SJCRH30 (cell line): ENCODE measurements around the gene ATRNL1. TPM values are rescaled to one million over a fixed set of nuclear protein-coding genes. Genes with fewer than 3 reads are reported as not detected.

ENCODE experiments used
- DNase-seq, 2 experiments: peaks; one replicate each; pipeline ENCODE4 v3.0.0-alpha.2; 2015 to 2020
- H3K27ac ChIP-seq: fragments of 250-450 bp; sonication (Bioruptor Pico); 2 replicates; pipeline ENCODE4 v1.5.1; 2020; ENCODE audit warnings: mild to moderate bottlenecking, moderate library complexity
- H3K27me3 ChIP-seq: fragments of 250-450 bp; sonication (Bioruptor Pico); 2 replicates; pipeline ENCODE4 v1.5.1; 2020; ENCODE audit warnings: mild to moderate bottlenecking, moderate library complexity
- H3K36me3 ChIP-seq: fragments of 250-450 bp; sonication (Bioruptor Pico); 2 replicates; pipeline ENCODE4 v1.5.1; 2020; ENCODE audit warnings: mild to moderate bottlenecking, moderate library complexity
- H3K4me1 ChIP-seq: fragments of 250-450 bp; sonication (Bioruptor Pico); 2 replicates; pipeline ENCODE4 v1.5.1; 2020; ENCODE audit warnings: mild to moderate bottlenecking, moderate library complexity
- H3K4me3 ChIP-seq: fragments of 250-450 bp; sonication (Bioruptor Pico); 2 replicates; pipeline ENCODE4 v1.5.1; 2020; ENCODE audit warnings: mild to moderate bottlenecking, moderate library complexity
- H3K9me3 ChIP-seq: fragments of 250-450 bp; sonication (Bioruptor Pico); replicated peaks from 2 replicates; pipeline ENCODE4 v1.5.1; 2020; ENCODE audit warnings: mild to moderate bottlenecking, moderate library complexity
- total RNA-seq: library from RNA; depleted of rRNA; stranded (reverse); fragments of >200 nt; shearing (Covaris generic); gene quantifications from 2 replicates; pipeline ENCODE4 v1.2.3, GENCODE V29; 2014

ATRNL1 gene
- total RNA-seq, 1 experiment from 2014 or later: 26.3 TPM

DNA sequence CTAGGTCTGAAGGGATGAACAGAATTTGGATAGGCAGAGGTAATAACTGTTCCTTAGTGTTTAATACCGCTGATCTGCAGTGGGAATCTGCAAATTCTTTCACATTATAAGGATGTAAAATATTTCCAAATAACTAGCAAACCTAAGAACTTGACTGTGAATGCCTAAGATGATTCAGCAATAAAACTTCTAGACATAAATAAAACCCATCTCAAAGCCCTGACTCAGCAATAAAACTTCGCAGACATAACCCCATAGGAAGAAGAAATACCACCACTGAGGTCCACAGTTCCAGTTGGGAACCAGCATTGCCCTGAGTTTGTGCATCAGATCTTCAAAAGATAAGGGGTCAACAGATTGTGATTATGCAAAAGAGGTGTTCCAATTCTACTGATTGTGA, 825.6 kb downstream of the ATRNL1 start:
- H3K4me3 ChIP-seq: no peak overlapping the region
- no peaks in the 10 kb centered on the region for H3K27me3 ChIP-seq
- no peak for DNase-seq
- no peak overlapping the region for H3K27ac ChIP-seq
- no peaks in the 10 kb centered on the region for H3K36me3 ChIP-seq
- no peaks in the 10 kb centered on the region for H3K4me1 ChIP-seq
- H3K9me3 ChIP-seq: no peaks in the 10 kb centered on the region

DNA sequence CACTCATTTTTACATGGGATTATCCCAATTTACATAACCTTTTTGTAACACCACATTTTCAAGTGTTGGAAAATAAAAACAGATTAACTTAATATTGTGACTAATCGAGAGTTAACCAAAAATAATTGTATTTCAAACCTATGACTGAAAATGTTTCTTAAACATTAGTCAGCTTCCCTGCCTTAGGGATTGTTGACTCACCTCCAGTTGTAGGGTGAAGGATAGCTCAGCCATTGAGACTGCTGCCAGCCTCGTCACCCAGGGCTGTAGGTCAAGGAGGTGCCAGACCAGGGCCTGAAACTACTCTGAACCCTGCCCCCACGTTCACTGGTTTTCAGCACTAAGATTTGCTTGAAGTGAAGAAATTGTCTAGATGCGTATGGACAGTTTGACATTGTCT, 828.6 kb downstream of the ATRNL1 start:
- no peak for DNase-seq
- no peak overlapping the region for H3K4me3 ChIP-seq
- H3K27me3 ChIP-seq: no peaks in the 10 kb centered on the region
- H3K36me3 ChIP-seq: no peaks in the 10 kb centered on the region
- no peaks in the 10 kb centered on the region for H3K9me3 ChIP-seq
- no peak overlapping the region for H3K27ac ChIP-seq
- H3K4me1 ChIP-seq: no peaks in the 10 kb centered on the region

GRCh38 chr10:115931309-115931708, 838.1 kb downstream of the ATRNL1 start:
- no peak overlapping the region for H3K4me3 ChIP-seq
- H3K36me3 ChIP-seq: no peaks in the 10 kb centered on the region
- peaks cover 7% of the 10 kb centered on the region; the same call in 1 of the 2 replicates for H3K4me1 ChIP-seq
- no peak overlapping the region for H3K27ac ChIP-seq
- peak; percentile 22 to 56 for DNase-seq
- H3K9me3 ChIP-seq: 0 out of 2 replicates have a peak, but pooled peaks cover 3% of the 10 kb centered on the region
- no peaks in the 10 kb centered on the region for H3K27me3 ChIP-seq

GRCh38 chr10:115932099-115932498, 838.9 kb downstream of the ATRNL1 start:
- H3K27ac ChIP-seq: no peak overlapping the region
- H3K4me1 ChIP-seq: peaks cover 7% of the 10 kb centered on the region; the same call in 1 of the 2 replicates
- no peak overlapping the region for H3K4me3 ChIP-seq
- no peak for DNase-seq
- 0 out of 2 replicates have a peak, but pooled peaks cover under 1% of the 10 kb centered on the region for H3K9me3 ChIP-seq
- H3K36me3 ChIP-seq: no peaks in the 10 kb centered on the region
- no peaks in the 10 kb centered on the region for H3K27me3 ChIP-seq

GRCh38 chr10:115933098-115933497, 839.9 kb downstream of the ATRNL1 start:
- no peaks in the 10 kb centered on the region for H3K36me3 ChIP-seq
- DNase-seq: no peak
- no peaks in the 10 kb centered on the region for H3K27me3 ChIP-seq

DNA sequence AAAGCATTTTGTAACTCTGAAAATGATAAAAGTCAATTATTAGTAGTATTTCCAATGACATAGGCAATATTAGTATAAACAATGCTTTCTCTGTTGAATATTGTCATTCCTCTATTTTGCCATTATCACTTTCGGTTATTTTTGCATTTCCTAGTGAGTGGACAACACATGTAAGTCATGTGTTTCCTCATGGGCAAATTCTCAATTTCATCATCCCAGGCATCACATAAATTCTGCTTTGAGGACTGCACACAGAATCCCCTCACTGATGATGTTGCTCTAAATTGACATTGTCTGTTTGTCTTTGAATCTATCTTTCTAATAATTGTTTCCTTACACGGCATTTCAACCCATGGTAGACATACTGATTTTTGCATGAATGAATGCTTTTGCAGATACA, 842.6 kb downstream of the ATRNL1 start:
- no peak for DNase-seq
- Histone ChIP-seq H3K9me3 (no peaks in the 10 kb centered on the region), H3K27ac (no peak overlapping the region), H3K27me3 (no peaks in the 10 kb centered on the region), H3K4me1 (peaks cover 20% of the 10 kb centered on the region), H3K4me3 (no peak overlapping the region), H3K36me3 (no peaks in the 10 kb centered on the region)

More at GRCh38 chr10:115933098-115933497, 839.9 kb downstream of the ATRNL1 start:
- no peaks in the 10 kb centered on the region for H3K9me3 ChIP-seq
- H3K4me1 ChIP-seq: peaks cover 7% of the 10 kb centered on the region; the same call in 1 of the 2 replicates
- H3K4me3 ChIP-seq: no peak overlapping the region
- no peak overlapping the region for H3K27ac ChIP-seq

DNA sequence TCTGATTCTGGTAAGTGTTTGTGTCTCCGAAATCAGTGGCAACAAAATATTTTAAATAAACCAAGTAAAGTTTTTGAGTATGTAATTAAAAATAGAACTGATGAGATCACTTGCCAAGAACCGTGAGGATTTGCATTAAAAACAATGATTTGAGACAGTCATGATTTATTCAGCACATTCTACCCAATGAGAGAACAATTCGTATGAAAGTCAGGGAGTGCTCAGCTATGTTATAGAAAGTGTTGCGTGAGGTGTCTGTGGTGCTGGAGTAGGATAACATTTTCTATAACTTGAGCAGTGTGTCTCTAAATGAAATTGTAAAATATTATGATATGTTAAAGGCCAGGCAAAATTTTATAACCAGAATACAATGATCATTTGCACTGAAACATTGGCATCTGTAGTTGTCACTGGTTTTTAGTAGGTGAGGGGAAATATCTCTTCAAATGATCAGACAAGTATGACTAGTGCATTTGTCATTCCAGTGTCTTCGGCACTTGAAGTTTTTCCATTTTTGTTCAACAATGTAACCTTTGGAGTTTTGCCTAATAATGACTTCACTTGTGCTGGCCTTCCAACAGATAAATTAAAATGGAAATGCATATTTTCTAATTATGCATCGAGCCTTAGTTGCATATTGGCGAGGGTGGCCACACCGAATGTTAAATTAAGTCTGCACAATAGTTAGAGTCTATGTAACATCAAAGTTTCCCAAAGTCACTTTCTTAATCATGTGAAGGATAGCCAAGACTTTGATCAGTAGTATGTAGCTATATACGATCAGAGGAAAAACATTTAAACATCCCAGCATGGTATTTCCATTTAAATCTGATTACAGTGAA, 844.0 kb downstream of the ATRNL1 start:
- Histone ChIP-seq H3K9me3 (no peaks in the 10 kb centered on the region), H3K27ac (no peak overlapping the region), H3K4me1 (peaks cover 12% of the 10 kb centered on the region), H3K27me3 (no peaks in the 10 kb centered on the region), H3K4me3 (no peak overlapping the region), H3K36me3 (no peaks in the 10 kb centered on the region)
- DNase-seq: no peak

DNA sequence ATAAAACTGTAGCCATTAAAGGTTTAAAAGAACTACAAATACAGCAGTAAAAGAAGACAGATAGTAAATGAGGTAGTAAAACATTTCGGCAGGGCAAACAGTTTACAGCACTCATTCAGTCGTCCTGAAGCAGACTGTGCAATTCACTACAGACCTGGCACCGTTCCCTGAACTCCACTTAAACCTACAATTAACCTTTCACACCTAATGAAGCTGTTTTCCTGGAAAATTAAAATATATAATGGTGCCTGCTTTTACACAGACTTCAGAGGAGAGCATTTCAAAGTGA, 844.5 kb downstream of the ATRNL1 start:
- H3K36me3 ChIP-seq: no peaks in the 10 kb centered on the region
- peaks cover 12% of the 10 kb centered on the region for H3K4me1 ChIP-seq
- H3K27me3 ChIP-seq: no peaks in the 10 kb centered on the region
- H3K4me3 ChIP-seq: no peak overlapping the region
- H3K9me3 ChIP-seq: no peaks in the 10 kb centered on the region
- no peak overlapping the region for H3K27ac ChIP-seq
- DNase-seq: no peak

GRCh38 chr10:115939101-115939854, 846.1 kb downstream of the ATRNL1 start:
- no peak overlapping the region for H3K4me3 ChIP-seq
- peak overlapping the region; percentile 39; the same call in 1 of the 2 replicates for H3K27ac ChIP-seq
- no peaks in the 10 kb centered on the region for H3K36me3 ChIP-seq
- no peaks in the 10 kb centered on the region for H3K9me3 ChIP-seq
- peaks cover 12% of the 10 kb centered on the region for H3K4me1 ChIP-seq
- no peaks in the 10 kb centered on the region for H3K27me3 ChIP-seq
- peak; percentile 21 to 41 for DNase-seq

- Histone ChIP-seq H3K4me3 (no peak overlapping the region), H3K9me3 (no peaks in the 10 kb centered on the region), H3K36me3 (no peaks in the 10 kb centered on the region), H3K4me1 (peaks cover 22% of the 10 kb centered on the region), H3K27me3 (no peaks in the 10 kb centered on the region), H3K27ac (no peak overlapping the region)
- DNase-seq: no peak
Observed at GRCh38 chr10:115941361-115941771, 848.2 kb downstream of the ATRNL1 start.

DNA sequence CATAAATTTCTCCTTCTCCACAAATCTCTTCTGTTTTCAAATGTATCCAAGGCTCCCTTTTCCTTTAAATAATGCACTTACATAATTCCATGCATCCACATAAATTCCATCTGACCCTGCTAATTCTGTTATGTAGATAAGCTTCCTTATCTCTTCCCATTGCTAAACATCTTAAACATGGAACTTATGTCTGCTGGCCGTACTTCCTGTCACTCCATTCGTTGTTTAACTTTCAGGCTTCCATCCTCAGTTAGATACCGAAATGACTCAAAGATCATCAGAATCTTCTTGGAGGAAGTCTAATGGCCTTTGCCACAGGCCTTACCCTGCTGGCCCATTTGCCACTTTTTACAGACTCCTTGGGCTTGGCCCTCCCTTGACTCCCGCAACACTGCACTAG, 848.9 kb downstream of the ATRNL1 start:
- Histone ChIP-seq H3K4me1 (peaks cover 30% of the 10 kb centered on the region), H3K36me3 (no peaks in the 10 kb centered on the region), H3K27ac (no peak overlapping the region), H3K27me3 (no peaks in the 10 kb centered on the region), H3K4me3 (no peak overlapping the region), H3K9me3 (no peaks in the 10 kb centered on the region)
- DNase-seq: no peak

DNA sequence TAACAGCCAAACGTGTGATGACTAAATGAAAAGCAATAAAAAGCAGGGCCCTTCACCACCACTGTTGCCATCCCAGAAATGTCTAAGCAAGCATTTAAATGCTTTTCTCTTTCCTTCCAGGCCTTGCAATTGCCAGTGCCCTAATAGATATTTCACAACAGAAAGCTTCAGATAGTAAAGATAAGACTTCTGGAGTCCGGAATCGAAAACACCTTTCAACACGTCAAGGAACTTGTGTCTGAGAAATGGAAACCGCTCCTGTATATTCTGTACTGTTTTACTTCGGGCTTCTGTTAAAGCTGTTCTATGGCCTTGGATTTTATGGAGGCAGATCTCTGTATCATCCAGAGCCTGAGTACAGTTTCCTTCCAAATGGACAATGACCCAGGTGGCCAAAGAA, 851.4 kb downstream of the ATRNL1 start:
- Histone ChIP-seq H3K9me3 (no peaks in the 10 kb centered on the region), H3K4me3 (no peak overlapping the region), H3K27ac (no peak overlapping the region), H3K4me1 (peaks cover 35% of the 10 kb centered on the region), H3K27me3 (no peaks in the 10 kb centered on the region), H3K36me3 (no peaks in the 10 kb centered on the region)
- no peak for DNase-seq

- H3K36me3 ChIP-seq: no peaks in the 10 kb centered on the region
- H3K4me1 ChIP-seq: peaks cover 31% of the 10 kb centered on the region; the same call in 1 of the 2 replicates
- no peak overlapping the region; the same call in 1 of the 2 replicates for H3K27ac ChIP-seq
- no peak for DNase-seq
- no peaks in the 10 kb centered on the region for H3K27me3 ChIP-seq
- H3K4me3 ChIP-seq: no peak overlapping the region
- H3K9me3 ChIP-seq: no peaks in the 10 kb centered on the region
Observed at GRCh38 chr10:115945701-115946445, 852.7 kb downstream of the ATRNL1 start.

- Histone ChIP-seq H3K9me3 (no peaks in the 10 kb centered on the region), H3K4me3 (no peak overlapping the region), H3K4me1 (peaks cover 31% of the 10 kb centered on the region; the same call in 1 of the 2 replicates), H3K27ac (peak overlapping the region; percentile 28), H3K36me3 (no peaks in the 10 kb centered on the region), H3K27me3 (no peaks in the 10 kb centered on the region)
- no peak for DNase-seq
Observed at GRCh38 chr10:115947104-115947503, 853.9 kb downstream of the ATRNL1 start.

GRCh38 chr10:115948465-115948864, 855.3 kb downstream of the ATRNL1 start:
- Histone ChIP-seq H3K4me3 (no peak overlapping the region), H3K9me3 (no peaks in the 10 kb centered on the region), H3K27ac (no peak overlapping the region), H3K27me3 (no peaks in the 10 kb centered on the region), H3K4me1 (peaks cover 31% of the 10 kb centered on the region; the same call in 1 of the 2 replicates), H3K36me3 (no peaks in the 10 kb centered on the region)
- no peak for DNase-seq
